ENCODE results near the gene CAMTA1. TPM values are rescaled to one million over a fixed set of nuclear protein-coding genes. Genes with fewer than 3 reads are reported as not detected.

Gene CAMTA1
- total RNA-seq, 1 donor from 2014 or later = 47.9 TPM

- Histone ChIP-seq H3K4me1 (peaks cover 4% of the 10 kb centered on the region), H3K4me3 (no peak overlapping the region), H3K27ac (no peak overlapping the region), H3K27me3 (ENCODE audit: low read depth) (peaks cover 35% of the 10 kb centered on the region), H3K36me3 (no peaks in the 10 kb centered on the region), H3K9me3 (no peaks in the 10 kb centered on the region)
- peak; percentile 7 to 39 for ATAC-seq
- intact Hi-C loops (cut with DNase I) = no loop called here
- no peak for TF ChIP-seq CTCF (IDR thresholded peaks at IDR 0.05)
- DNase-seq = no peak
Measured at GRCh38 chr1:6961905-6962477, 176.7 kb downstream of the CAMTA1 start.

DNA sequence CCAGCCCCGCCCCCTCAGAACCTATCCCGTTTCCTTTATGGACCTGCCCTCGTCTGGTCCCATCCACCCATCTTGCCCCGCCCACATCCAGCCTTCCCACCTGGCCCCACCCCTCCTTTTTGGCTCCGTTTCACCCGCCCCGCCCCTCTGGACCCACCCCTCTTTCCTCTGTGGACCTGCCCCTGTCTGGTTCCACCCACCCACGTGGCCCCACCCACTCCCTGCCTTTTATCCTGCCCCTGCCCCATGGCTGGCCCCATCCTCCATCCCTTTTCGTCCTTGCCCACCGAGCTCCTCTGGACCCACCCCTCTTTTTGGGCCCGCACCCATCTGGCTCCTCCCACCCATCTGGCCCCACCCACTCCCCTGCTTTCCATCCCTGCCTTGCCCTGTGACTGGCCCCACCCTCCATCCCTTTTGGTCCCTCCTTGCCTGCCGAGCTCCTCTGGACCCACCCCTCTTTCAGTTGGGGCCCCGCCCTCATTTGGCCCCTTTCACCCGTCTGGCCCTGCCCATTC lies 177.3 kb downstream of the CAMTA1 start:
- TF ChIP-seq CTCF (IDR thresholded peaks at IDR 0.05) = no peak
- Histone ChIP-seq H3K4me3 (no peak overlapping the region), H3K27me3 (ENCODE audit: low read depth) (peaks cover 38% of the 10 kb centered on the region), H3K9me3 (no peaks in the 10 kb centered on the region), H3K27ac (no peak overlapping the region), H3K4me1 (peaks cover 4% of the 10 kb centered on the region), H3K36me3 (no peaks in the 10 kb centered on the region)
- intact Hi-C loops (cut with DNase I) = no loop called here
- no peak for DNase-seq
- ATAC-seq = peak; percentile 36 to 52

DNA sequence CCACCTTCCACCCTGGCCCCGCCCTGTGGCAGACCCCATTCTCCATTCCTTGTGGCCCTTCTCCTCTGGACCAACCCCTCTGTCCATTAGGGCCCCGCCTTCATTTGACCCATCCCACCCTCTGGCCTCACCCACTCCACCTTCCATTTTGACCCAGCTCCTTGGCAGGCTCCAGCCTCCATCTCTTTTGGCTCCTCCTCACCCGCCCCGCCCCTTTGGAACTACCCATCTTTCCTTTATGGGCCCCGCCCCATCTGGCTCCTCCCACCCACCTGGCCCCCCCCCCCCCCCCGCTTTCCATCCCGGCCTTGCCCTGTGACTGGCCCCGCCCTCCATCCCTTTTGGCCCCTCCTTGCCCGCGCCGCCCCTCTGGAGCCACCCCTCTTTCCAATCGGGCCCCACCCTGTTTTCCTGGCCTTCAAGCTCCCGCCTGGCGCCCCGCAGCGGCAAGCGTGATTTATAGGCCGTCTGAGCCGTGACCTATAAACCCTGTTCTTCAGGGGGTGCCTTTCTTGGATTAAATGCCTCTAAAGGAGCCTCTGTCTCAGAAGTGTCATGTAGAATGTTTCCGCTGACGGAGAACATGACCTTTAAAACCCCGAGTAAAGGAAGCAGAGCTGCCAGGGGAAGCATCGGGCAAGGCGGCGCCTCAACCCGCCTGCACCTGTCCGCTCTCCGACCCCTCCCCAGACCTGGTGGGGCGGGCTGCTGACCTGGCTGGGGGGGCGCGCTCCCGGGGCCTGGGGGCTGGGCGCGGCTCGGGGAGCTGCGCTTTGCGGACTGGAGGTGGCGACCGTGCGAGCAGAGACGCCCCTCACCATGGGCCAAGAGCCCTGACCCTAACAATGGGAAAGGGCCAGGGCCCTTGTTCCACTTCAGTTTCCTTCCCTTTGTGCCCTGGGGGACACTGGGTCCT lies 178.0 kb downstream of the CAMTA1 start:
- Histone ChIP-seq H3K27ac (no peak overlapping the region), H3K9me3 (no peaks in the 10 kb centered on the region), H3K4me3 (no peak overlapping the region), H3K36me3 (no peaks in the 10 kb centered on the region), H3K4me1 (peaks cover 4% of the 10 kb centered on the region), H3K27me3 (ENCODE audit: low read depth) (peaks cover 45% of the 10 kb centered on the region)
- intact Hi-C loops (cut with DNase I) = no loop called here
- peak; percentile 28 to 29 for ATAC-seq
- DNase-seq = peak; percentile 54
- no peak for TF ChIP-seq CTCF (IDR thresholded peaks at IDR 0.05)

- ATAC-seq (peak in 1 of 2 donors; percentile 8), DNase-seq (no peak)
- no peak for TF ChIP-seq CTCF (IDR thresholded peaks at IDR 0.05)
- Histone ChIP-seq H3K4me3 (no peak overlapping the region), H3K9me3 (no peaks in the 10 kb centered on the region), H3K4me1 (peaks cover 4% of the 10 kb centered on the region), H3K27me3 (ENCODE audit: low read depth) (peaks cover 50% of the 10 kb centered on the region), H3K27ac (no peak overlapping the region), H3K36me3 (no peaks in the 10 kb centered on the region)
- intact Hi-C loops (cut with DNase I) = no loop called here
Measured at GRCh38 chr1:6963912-6964307, 178.7 kb downstream of the CAMTA1 start.

- Histone ChIP-seq H3K4me1 (peaks cover 4% of the 10 kb centered on the region), H3K27me3 (ENCODE audit: low read depth) (peaks cover 54% of the 10 kb centered on the region), H3K36me3 (no peaks in the 10 kb centered on the region), H3K4me3 (no peak overlapping the region), H3K9me3 (no peaks in the 10 kb centered on the region), H3K27ac (no peak overlapping the region)
- DNase-seq (no peak), ATAC-seq (no peak)
- intact Hi-C loops (cut with DNase I) = no loop called here
- TF ChIP-seq CTCF (IDR thresholded peaks at IDR 0.05) = no peak
Measured at GRCh38 chr1:6965083-6965934, 180.1 kb downstream of the CAMTA1 start.

All from lower lobe of right lung (tissue), 2 donors.